T-helper 2 cell (primary cell): ENCODE measurements around the gene RPL28.

Source experiments
- DNase-seq, 5 experiments: peaks; one replicate each; pipeline versions ENCODE4 v3.0.0 to v3.0.0-alpha.2; 2012 to 2022

RPL28 gene

DNA sequence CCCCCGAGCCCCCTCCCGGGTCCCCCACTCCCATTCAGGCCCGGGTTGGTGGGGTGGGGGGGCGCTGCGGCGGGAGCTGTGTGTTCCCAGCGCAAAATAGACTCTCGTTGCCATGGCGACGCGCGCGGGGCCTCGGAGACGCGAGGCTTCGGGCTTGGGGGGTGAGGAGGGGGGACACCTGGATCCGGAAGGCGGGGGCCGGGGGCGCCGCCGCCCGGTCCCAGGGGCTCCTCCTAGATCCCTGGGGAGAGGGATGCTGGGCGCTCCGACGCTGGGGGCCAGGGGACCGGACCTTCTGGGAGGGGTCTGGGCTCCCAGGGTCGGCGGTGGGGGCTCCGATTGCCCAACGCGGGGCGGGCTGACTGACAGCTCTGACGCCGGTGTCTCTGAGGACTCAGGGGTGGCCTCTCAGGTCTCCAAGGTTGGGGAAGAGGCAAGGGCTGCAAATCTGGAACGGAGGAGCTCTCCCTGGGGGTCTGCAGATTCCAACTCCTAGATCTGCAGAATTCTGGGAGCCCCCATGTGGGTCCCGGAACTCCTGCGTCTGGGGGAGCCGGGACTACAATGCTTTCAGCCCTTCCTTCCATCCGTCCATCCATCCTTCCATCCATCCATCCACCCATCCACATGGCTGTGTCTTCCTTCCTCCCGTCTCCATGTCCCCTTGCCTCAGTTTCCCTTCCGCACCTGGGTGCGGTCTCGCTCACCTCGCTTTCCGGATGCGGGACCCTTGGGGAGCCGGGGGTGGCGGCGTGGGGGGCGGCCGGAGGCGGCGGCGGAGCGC is 66.4 kb downstream of the RPL28 start:
- DNase-seq = no peak
